ENCODE results near the gene MARVELD1.

Gene MARVELD1

DNA sequence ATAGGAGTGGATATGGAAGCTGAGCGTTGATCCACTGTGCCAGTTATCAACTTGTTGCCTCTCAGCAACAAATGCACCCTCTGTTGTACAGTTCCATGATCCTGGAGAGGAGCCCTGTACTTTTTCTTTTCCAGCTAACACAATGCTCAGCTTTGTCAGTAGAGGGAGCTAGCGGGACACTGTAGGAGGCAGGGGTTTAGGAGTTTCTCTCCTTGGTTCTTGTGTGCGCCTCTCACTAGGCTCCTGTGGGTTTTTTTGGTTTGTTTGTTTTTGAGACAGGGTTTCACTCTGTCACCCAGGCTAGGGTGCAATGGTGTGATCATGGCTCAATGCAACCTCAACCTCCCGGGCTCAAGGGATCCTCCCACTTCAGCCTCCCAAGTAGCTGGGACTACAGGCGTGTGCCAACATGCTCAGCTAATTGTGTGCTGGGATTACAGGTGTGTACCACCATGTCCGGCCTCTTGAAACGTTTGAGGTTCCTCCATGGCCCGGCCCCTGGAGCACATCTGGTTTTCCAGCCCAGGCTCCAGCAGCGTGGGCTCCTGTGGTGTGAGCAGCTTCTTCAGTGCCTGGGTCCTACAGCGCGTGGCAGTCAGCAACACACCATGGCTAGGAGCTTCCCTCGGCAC, 12.0 kb upstream of the MARVELD1 start:
- TF ChIP-seq CTCF (IDR thresholded peaks at IDR 0.05; ENCODE audit: low read length, missing control alignments): peak; percentile 98
- H3K4me3 ChIP-seq (replicated peaks; ENCODE audit: low read depth, low read length): no peak overlapping the region
- peak; percentile 83 for DNase-seq (ENCODE audit: low read depth)

DNA sequence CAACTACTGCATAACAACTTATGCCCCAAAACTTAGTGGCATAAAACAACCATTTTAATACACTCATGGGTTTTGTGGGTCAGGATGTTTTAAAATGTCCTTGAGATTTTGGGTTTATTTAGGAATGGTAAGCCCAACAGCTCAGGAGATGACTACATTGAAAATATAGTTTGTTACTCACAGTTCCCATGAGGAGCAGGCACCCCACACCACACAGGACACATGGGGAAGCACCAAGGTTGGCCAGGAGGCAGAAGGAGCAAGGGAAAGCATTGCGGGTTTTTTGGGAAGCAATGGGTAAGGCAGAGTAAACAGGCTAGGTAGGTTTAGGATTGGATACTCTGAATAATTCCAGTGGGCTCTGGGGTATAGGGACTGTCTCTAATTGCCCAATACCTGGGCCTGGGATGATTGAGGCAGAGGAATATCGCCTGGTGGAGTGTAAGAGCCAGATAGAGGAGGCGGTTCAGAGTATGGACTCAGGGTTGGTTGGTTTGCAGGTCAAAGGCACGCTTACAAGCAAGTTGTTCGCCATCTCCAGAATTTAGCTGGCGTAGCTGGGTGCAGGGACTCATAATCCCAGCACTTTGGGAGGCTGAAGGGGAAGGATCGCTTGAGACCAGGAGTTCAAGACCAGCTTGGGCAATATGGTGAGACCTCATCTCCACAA, 10.0 kb upstream of the MARVELD1 start:
- no peak for TF ChIP-seq CTCF (IDR thresholded peaks at IDR 0.05; ENCODE audit: low read length, missing control alignments)
- H3K4me3 ChIP-seq (replicated peaks; ENCODE audit: low read depth, low read length): no peak overlapping the region
- no peak for DNase-seq (ENCODE audit: low read depth)

DNA sequence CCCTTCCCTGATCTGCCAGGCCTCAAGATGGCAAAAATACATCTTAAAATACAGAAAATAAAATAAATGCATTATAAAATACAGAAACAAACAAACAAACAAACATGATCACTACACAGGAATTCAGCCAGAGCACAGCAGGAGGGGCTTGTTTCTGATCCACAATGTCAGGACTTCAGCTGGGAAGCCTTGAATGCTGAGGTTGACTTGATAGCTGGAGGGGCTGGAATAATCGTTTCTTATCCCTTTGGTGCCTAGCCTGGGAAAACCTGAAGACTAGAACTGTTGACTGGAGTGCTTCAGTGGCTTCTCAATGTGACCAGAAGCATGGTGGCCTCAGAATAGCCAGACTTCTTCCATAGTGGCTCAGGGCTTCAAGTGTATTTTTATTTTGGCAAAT, 9.2 kb upstream of the MARVELD1 start:
- DNase-seq (ENCODE audit: low read depth): no peak
- no peak overlapping the region for H3K4me3 ChIP-seq (replicated peaks; ENCODE audit: low read depth, low read length)
- TF ChIP-seq CTCF (IDR thresholded peaks at IDR 0.05; ENCODE audit: low read length, missing control alignments): no peak

DNA sequence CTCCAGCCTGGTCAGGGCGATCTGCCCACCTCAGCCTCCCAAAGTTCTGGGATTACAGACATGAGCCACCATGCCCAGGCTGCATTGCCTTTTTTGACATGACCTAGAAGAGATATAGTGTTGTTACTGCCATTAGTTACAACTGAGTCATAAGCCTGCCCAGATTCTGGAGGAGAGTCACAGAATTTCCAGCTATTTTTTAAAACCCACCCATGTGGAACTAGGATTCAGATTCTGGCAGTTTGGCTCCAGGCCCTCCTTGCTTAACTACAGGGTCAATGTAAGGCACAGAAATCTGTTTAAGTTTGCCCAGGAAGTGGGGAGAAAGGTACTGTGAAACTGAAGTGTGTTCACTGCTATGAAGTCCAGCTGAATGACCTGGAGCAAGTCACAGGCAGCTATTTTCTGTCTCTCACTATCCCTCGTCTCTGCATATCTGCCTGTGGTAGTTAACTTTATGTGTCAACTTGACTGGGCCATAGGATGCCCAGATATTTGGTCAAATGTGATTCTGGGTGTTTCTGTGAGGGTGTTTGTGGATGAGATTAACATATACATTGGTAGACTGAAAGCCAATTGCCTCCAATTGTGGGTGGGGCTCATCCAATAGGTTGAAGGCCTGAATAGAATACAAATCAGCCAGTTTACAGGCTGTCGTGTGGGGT, 8.4 kb upstream of the MARVELD1 start:
- no peak for TF ChIP-seq CTCF (IDR thresholded peaks at IDR 0.05; ENCODE audit: low read length, missing control alignments)
- DNase-seq (ENCODE audit: low read depth): no peak
- H3K4me3 ChIP-seq (replicated peaks; ENCODE audit: low read depth, low read length): no peak overlapping the region

DNA sequence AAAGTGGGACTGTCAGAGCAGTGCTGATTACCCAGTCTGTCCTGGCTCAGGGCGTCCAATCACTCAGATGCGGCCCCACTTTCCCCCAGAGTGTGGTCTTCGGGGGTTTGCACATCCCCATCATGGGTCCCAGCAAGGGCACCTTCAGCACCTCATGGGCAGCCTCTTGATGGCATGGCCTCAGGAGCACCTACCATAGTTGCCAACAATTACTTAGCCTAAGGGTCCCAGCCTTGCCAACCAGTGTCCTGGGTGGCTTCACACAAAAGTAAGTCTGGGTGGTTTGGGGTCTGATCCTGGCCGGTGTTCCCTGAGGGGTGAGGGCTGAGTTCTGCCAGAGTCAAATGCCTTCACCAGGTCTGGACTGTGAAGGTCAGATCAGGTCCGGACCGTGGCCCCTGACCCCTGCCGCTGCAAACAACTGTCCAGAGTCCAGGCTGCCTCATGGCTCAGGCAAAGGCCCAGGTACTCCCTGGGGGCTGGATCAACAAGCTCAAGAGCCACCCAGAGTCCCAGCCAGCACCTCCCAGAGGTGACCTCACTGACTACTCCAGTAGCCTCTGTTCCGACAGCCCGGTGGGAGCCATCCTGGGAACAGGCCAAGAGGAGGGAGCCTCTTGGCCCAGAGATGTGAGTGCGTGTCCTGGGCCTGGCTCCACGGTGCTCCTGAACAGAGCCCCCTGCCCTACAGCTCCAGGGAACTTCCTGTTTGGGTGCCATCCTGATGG, 6.2 kb upstream of the MARVELD1 start:
- TF ChIP-seq CTCF (IDR thresholded peaks at IDR 0.05; ENCODE audit: low read length, missing control alignments): no peak
- DNase-seq (ENCODE audit: low read depth): no peak

GRCh38 chr10:97708167-97708566, 5.4 kb upstream of the MARVELD1 start:
- DNase-seq (ENCODE audit: low read depth): no peak
- H3K4me3 ChIP-seq (replicated peaks; ENCODE audit: low read depth, low read length): no peak overlapping the region
- no peak for TF ChIP-seq CTCF (IDR thresholded peaks at IDR 0.05; ENCODE audit: low read length, missing control alignments)

More for the DNA sequence above, 6.2 kb upstream of the MARVELD1 start:
- H3K4me3 ChIP-seq (replicated peaks; ENCODE audit: low read depth, low read length): no peak overlapping the region
